ENCODE measurements around the gene RINL.
A peak's percentile ranks its signal among the peaks of the same experiment; 100 is the strongest.
"Not testable (repeated sequence)": the region's sequence is repeated elsewhere in the genome, so short reads cannot be mapped to it uniquely, and the experiment has no call there.

Gene RINL

DNA sequence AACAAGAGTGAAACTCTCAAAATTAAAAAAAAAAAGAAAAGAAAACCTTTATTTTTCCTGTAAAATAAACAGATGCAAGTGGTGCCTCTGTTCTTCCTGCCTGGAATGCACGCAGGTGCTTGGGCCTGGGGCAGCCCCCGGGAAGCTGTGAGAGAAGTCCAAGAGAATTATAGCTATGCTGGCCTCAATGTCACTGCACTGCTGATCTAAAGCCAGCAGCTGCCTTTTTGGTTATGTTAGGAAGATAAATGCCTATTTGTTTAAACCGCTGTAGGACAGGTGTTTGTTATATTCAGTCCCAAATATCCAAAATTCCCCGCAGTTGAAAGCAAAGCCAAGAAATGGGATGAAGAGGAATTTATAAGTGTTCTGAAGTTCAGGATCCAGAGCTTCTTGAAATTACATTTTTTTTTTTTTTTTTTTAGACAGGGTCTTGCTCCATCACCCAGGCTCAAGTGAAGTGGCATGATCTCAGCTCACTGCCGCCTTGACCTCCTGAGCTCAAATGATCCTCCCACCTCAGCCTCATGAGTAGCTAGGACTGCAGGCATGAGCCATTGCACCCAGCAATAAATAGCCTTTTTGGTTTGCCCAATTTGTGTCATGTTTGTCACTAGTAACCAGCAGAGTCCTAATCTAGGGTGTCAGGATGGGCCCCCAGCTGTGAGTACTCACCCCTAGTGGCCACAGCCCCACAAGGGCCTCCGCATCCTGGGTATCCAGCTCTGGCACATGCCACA, 2.2 kb downstream of the RINL start:
- DNase-seq (ENCODE audit: low spot score): no peak

DNA sequence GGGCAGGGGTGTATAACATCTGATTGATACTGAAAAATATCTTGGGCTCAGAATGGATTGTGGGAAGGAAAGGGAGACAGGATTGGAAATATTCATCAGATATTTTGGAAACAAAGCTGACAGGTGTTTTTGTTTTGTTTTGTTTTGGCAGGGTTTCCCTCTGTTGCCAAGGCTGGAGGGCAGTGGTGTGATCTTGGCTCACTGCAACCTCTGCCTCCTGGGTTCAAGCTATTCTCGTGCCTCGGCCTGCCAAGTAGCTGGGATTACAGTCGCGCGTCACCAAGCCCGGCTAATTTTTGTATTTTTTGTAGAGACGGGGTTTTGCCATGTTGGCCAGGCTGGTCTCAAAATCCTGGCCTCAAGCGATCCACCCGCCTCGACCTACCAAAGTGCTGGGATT, 4.7 kb downstream of the RINL start:
- DNase-seq (ENCODE audit: low spot score): not testable (repeated sequence)

- DNase-seq (ENCODE audit: low spot score): no peak
Observed at GRCh38 chr19:38870612-38871011, 7.5 kb downstream of the RINL start.

- DNase-seq (ENCODE audit: low spot score): peak; percentile 87
Observed at GRCh38 chr19:38869836-38870607, 8.1 kb downstream of the RINL start.

DNA sequence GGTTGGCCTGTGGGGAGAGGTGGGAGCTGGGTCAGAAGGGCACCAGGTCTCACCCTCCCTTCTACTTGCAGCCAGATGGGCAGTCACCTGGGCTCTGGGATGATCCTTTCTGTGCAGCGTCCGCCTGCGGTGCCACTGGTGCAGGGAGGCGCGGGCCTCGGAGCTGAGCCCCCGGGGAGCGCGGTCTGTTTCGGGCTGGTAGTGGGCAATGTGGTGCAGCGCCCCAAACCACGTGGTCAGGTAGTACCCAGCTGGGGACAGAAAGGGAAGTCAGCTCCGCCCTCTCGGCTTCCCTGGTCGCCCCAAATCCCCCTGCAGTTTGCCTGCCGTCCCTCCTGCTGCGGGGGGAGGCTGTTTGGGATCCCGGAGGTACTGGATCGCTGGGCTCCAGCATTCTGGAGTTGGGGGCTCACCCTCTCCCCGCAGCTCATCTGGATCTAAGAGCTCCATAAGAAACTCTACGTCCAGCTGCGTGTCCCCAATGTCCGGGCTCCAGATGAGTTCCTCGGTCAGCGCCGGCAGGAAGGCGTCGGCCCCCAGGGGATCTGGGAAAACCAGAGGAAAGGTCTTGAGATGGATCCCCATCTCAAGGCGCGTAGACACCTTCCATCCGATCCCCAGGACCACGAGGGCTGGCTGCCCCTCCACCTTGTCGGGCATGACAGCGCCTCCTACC, 8.8 kb downstream of the RINL start:
- DNase-seq (ENCODE audit: low spot score): no peak

- DNase-seq (ENCODE audit: low spot score): no peak
Observed at GRCh38 chr19:38868551-38868950, 9.5 kb downstream of the RINL start.

DNA sequence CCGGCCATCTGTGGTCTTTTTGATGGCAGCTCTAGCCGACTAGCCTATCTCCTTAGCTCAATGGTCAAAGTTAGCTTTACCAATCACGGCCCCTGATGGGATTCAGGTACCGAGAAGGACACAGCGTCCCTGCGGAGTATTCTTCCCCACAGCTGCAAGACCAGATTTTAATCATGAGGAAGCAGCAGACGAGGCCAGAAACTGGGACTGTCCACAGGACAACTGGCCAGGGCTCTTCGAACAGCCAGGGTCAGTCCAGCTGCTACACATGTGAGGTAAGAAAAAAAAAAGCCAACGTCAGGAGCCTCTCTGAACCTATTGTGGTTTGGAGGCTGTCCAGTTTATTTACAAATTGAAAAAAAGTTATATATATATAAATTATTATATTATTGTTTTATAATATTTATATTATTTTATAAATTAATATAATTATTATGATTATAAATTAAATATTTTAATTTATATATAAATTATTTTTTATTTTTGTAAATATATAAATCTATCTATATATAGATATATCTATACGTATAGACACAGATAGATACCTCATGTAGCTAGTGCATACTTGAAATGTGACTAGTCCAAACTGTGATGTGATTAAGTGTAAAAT, 10.8 kb downstream of the RINL start:
- no peak for DNase-seq (ENCODE audit: low spot score)

GRCh38 chr19:38862321-38863059, 15.6 kb downstream of the RINL start:
- DNase-seq (ENCODE audit: low spot score): no peak

DNA sequence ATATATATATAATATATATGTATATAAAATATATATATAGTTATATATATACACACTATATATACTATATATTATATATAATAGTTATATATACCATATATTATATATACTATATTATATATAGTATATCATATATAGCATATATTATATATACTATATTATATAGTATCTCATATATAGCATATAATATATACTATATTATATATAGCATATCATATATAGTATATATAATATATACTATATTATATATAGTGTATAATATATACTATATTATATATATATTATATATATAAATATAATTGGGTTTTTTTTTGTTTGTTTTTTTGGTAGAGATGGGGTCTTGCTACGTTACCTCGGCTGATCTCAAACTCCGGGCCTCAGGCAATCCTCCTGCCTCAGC, 16.7 kb downstream of the RINL start:
- no peak for DNase-seq (ENCODE audit: low spot score)

DNA sequence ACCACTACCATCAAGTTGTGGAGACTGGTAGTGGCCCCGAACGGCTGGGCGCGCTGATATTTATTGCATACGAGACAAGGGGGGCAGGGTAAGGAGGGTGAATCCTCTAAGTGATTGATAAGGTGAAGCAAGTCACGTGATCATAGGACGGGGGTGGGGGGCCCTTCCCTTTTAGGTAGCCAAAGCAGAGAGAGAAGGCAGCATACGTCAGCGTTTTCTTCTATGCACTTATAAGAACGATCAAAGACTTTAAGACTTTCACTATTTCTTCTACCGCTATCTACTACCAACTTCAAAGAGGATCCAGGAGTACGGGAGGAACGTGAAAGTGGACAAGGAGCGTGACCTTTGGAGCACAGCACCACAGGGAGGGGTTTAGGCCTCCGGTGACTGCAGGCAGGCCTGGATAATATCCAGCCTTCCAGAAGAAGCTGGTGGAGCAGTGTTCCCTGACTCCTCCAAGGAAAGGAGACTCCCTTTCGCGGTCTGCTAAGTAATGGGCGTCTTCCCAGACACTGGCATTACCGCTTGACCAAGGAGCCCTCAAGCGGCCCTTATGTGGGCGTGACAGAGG, 18.4 kb downstream of the RINL start:
- not testable (repeated sequence) for DNase-seq (ENCODE audit: low spot score)

- DNase-seq (ENCODE audit: low spot score): no peak
Observed at GRCh38 chr19:38856813-38857212, 21.3 kb downstream of the RINL start.

- DNase-seq (ENCODE audit: low spot score): not testable (repeated sequence)
Observed at GRCh38 chr19:38855751-38856150, 22.3 kb downstream of the RINL start.

- DNase-seq (ENCODE audit: low spot score): not testable (repeated sequence)
Observed at GRCh38 chr19:38854961-38855360, 23.1 kb downstream of the RINL start.

DNA sequence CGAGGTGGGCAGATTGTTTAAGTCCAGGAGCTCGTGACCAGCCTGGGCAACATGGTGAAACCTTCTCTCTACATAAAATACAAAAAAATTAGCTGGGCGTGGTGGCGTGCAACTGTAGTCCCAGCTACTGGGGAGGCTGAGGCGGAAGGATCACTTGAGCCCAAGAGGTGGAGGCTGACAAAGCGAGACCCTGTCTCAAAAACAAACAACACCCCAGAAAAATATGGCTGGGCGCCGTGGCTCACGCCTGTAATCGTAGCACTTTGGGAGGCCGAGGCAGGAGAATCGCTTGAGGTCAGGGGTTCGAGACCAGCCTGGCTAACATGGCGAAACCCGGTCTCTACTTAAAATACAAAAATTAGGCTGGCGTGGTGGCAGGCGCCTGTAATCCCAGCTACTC, 24.9 kb downstream of the RINL start:
- no peak for DNase-seq (ENCODE audit: low spot score)

- DNase-seq (ENCODE audit: low spot score): no peak
Observed at GRCh38 chr19:38852231-38853044, 25.6 kb downstream of the RINL start.

- peak; percentile 90 for DNase-seq (ENCODE audit: low spot score)
Observed at GRCh38 chr19:38851622-38852230, 26.3 kb downstream of the RINL start.

DNA sequence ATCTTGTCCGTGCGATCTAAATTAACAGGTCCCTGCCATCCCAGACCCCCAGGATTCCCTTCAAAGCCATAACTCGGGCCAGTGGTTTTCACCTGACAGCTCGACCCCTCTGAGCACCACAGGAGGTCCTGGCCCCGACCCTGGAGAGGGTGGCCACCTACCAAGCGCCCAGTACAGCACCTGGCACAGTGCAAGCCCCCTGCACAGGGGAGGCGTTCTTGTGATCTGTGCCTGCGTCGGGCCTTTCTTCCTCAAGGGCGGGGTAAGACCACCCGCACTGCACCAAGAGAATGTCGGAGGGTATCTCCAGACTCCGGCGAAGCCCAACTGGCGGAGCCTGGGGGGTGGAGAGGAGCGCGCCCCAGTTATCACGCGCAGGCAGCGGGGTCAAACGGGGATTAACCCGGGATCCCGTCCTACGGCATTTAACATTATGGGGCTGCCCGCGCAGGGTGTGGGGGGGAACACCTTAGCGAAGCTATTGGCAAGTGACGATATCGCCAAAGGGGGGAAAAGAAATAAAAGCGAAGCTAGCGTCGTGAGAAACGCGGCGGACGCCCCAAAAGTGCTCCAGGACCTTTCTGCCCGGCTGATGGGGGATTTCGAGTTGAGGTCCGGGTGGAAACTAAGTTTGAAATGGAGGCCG, 27.0 kb downstream of the RINL start:
- no peak for DNase-seq (ENCODE audit: low spot score)

- peak; percentile 91 for DNase-seq (ENCODE audit: low spot score)
Observed at GRCh38 chr19:38850436-38850975, 27.6 kb downstream of the RINL start.

DNA sequence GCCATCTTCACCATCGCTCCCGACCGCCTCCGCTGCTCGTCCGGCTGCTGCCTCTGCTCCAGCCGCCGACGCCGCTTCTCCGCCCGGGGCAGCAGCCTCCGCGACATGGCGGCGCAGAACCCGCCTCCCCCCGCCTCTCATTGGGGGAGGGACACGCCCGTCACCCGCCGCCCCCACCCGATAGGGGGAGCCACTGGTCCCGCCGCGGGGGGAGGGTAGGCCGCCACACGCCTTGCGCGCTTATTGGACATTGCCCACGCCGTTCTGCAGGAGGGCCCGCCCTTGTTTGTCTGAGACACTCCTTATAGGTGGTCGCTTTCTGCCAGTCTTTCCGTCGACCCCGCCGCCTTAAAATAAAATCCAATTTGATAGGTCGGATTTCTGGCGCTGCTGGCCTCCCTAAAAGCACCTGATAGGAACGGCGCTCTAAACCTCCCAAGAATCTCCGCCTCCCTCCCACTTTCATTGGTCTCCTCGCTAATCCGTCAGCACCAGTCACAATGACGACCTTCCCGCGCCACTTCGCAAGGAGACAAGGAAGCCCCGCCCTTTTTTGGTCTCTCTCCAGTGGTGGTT, 28.1 kb downstream of the RINL start, which contains the start of gene HNRNPL:
Gene HNRNPL (minus strand): TSS at position 127 of the 576 bp plus-strand sequence. CDS start 20 bp downstream, at position 107.
- DNase-seq (ENCODE audit: low spot score): peak; percentile 90

Measured in iPS-NIHi11 (cell line).